ENCODE results near the gene LHFPL2. TPM values are rescaled to one million over a fixed set of nuclear protein-coding genes. Genes with fewer than 3 reads are reported as not detected.

The LHFPL2 gene, protein sequence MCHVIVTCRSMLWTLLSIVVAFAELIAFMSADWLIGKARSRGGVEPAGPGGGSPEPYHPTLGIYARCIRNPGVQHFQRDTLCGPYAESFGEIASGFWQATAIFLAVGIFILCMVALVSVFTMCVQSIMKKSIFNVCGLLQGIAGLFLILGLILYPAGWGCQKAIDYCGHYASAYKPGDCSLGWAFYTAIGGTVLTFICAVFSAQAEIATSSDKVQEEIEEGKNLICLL
- total RNA-seq (2021; ENCODE audit: unreplicated experiment): 17.9 TPM
- 14.2 TPM in 2 replicates for polyA plus RNA-seq (2012)
- Bru-seq, nascent RNA: percentile 85 among the genes with signal in this experiment
- BruChase-seq, experiment 1, labeled RNA remaining after a 6-hour chase: percentile 65 among the genes with signal in this experiment
- BruChase-seq, experiment 2, labeled RNA remaining after a 2-hour chase: percentile 70 among the genes with signal in this experiment
- long read RNA-seq, full-length matches to known transcripts: 11 of 38 reads
- long read RNA-seq, partial matches to known transcripts: 7 of 38 reads
- long read RNA-seq, other reads (novel, unspliced or antisense): 20 of 38 reads

DNA sequence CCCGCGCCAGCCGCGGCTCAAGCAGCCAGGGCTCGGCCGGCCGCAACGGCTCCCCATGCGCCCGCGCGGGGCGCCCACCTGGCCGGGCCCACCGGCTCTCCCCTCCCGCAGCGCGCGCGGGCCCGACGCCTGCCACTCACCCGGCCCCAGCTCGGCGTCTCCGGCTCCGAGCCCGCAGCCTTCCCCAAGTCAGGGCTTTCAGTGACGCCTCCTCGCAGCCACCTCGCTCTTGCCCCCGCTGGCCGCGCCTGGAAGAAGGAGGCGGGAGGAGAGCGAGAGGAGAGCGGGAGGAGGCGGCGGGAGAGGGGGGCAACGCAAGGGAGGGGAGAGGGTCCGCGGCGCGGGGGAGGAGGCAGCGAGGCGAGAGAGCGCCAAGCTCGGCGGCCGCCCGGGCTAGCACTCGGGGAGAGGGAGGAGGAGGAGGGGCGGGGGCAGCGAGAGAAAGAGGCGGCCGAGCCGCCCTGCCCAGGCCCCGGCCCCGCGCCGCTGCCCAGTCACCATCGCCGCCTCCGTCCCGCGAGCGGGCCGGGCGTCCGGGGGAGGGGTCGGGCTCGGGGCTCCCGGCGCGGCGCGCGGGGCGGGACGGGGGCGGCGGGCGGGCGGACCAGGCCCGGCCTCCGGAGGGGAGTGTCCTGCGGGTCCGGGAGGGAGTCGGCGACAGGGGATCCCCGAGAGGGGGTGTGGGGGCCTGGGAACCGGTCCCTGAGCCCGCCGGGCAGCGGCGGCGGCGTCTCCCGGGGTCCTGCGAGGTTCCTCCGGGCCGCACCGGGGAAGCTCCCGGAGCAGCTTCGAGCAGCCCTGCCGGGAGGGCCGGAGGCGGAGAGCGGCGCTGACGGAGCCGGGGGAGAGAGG, at the start of gene LHFPL2:
Gene LHFPL2, minus strand, starts transcription at position 414 of the 852 bp plus-strand sequence. CDS start 138,559 bp downstream, outside the sequence.
- RAD21 ChIA-PET (ENCODE audit: low non-redundant PET in 1 of 2, low total read pairs in 2 of 2, uncharacterized antibody in 2 of 2, unreplicated experiment in 2 of 2): no interaction called here
- intact Hi-C loops (cut with micrococcal nuclease): loop anchor here (5.0 to 10.0 kb wide), 2 partner anchors 146 to 239 kb away; no protein-coding TSS in a partner anchor

More for the DNA sequence above, at the start of gene LHFPL2:
- ATAC-seq (peak; percentile 82), DNase-seq (ENCODE audit: low read depth, low spot score) (no peak)
- peaks cover 24% of the 10 kb centered on the region for H3K79me2 ChIP-seq (ENCODE audit: insufficient read depth, low read length)
- H3K4me1 ChIP-seq (ENCODE audit: control insufficient read depth in 1 of 2, insufficient read depth in 2 of 2, low read length in 2 of 2): peaks cover 10 to 20% of the 10 kb centered on the region in 2 experiments
- no peaks in the 10 kb centered on the region for H4K20me1 ChIP-seq (ENCODE audit: insufficient read depth)
- H3K4me3 ChIP-seq (replicated peaks in 1 of 2; ENCODE audit: low read depth in 1 of 2, low read length in 2 of 2): peak within 1 kb of the TSS; percentile 64 to 82
- TF ChIP-seq YY1 (IDR thresholded peaks at IDR 0.05; ENCODE audit: extremely low read depth, insufficient replicate concordance, low read depth, low read length) (no peak), ZFX (IDR thresholded peaks at IDR 0.05) (peak; percentile 66), EZH2phosphoT487 (IDR thresholded peaks at IDR 0.05; ENCODE audit: borderline replicate concordance) (no peak), JUND (IDR thresholded peaks at IDR 0.05) (no peak), ELF1 (IDR thresholded peaks at IDR 0.05; ENCODE audit: borderline replicate concordance, low read depth) (no peak), POLR2AphosphoS5 (IDR thresholded peaks at IDR 0.05; ENCODE audit: low read depth, low read length) (peak; percentile 57), EGR1 (IDR thresholded peaks at IDR 0.05; ENCODE audit: low read depth) (0 out of 2 replicates have a peak, but pooled peaks have one; percentile 13)
- TF ChIP-seq, protein P1, sequence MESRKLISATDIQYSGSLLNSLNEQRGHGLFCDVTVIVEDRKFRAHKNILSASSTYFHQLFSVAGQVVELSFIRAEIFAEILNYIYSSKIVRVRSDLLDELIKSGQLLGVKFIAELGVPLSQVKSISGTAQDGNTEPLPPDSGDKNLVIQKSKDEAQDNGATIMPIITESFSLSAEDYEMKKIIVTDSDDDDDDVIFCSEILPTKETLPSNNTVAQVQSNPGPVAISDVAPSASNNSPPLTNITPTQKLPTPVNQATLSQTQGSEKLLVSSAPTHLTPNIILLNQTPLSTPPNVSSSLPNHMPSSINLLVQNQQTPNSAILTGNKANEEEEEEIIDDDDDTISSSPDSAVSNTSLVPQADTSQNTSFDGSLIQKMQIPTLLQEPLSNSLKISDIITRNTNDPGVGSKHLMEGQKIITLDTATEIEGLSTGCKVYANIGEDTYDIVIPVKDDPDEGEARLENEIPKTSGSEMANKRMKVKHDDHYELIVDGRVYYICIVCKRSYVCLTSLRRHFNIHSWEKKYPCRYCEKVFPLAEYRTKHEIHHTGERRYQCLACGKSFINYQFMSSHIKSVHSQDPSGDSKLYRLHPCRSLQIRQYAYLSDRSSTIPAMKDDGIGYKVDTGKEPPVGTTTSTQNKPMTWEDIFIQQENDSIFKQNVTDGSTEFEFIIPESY (IDR thresholded peaks at IDR 0.05; ENCODE audit: extremely low read depth, insufficient replicate concordance, low read length): no peak
- TF ChIP-seq, protein P2, sequence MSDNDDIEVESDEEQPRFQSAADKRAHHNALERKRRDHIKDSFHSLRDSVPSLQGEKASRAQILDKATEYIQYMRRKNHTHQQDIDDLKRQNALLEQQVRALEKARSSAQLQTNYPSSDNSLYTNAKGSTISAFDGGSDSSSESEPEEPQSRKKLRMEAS (IDR thresholded peaks at IDR 0.05): peak; percentile 40
- peak within 1 kb of the TSS; percentile 93 for H3K4me2 ChIP-seq (ENCODE audit: low read length)
- H3K27ac ChIP-seq (ENCODE audit: low read depth, low read length): peak within 1 kb of the TSS; percentile 73
- 0 out of 4 replicates have a peak, but pooled peaks cover 0 to 5% of the 10 kb centered on the region in 2 experiments for H3K36me3 ChIP-seq (ENCODE audit: control insufficient read depth in 1 of 2, insufficient read depth in 2 of 2, low read length in 2 of 2)
- peak within 1 kb of the TSS; percentile 81 for H3K9ac ChIP-seq (ENCODE audit: low read length)
- CTCF ChIA-PET: no interaction called here
- no peak within 1 kb of the TSS for H2AFZ ChIP-seq (ENCODE audit: low read depth, low read length, poor library complexity, severe bottlenecking)
- BruUV-seq (replicated peaks): no TSS peak
- H3K9me3 ChIP-seq (ENCODE audit: control insufficient read depth in 1 of 2, insufficient read depth in 1 of 2, low read depth in 1 of 2, low read length in 2 of 2): no peaks in the 10 kb centered on the region
- H3K27me3 ChIP-seq (ENCODE audit: insufficient read depth, low read length): no peaks in the 10 kb centered on the region
- no peaks in the 10 kb centered on the region for H3K9me2 ChIP-seq (ENCODE audit: insufficient read depth)
- POLR2A ChIA-PET: interaction anchor here (1.4 kb wide), 1 partner anchor 51 kb away, joined by 3 read pairs; no protein-coding TSS in a partner anchor
